Measurements from ENCODE around the gene TECTA.

Gene TECTA, protein sequence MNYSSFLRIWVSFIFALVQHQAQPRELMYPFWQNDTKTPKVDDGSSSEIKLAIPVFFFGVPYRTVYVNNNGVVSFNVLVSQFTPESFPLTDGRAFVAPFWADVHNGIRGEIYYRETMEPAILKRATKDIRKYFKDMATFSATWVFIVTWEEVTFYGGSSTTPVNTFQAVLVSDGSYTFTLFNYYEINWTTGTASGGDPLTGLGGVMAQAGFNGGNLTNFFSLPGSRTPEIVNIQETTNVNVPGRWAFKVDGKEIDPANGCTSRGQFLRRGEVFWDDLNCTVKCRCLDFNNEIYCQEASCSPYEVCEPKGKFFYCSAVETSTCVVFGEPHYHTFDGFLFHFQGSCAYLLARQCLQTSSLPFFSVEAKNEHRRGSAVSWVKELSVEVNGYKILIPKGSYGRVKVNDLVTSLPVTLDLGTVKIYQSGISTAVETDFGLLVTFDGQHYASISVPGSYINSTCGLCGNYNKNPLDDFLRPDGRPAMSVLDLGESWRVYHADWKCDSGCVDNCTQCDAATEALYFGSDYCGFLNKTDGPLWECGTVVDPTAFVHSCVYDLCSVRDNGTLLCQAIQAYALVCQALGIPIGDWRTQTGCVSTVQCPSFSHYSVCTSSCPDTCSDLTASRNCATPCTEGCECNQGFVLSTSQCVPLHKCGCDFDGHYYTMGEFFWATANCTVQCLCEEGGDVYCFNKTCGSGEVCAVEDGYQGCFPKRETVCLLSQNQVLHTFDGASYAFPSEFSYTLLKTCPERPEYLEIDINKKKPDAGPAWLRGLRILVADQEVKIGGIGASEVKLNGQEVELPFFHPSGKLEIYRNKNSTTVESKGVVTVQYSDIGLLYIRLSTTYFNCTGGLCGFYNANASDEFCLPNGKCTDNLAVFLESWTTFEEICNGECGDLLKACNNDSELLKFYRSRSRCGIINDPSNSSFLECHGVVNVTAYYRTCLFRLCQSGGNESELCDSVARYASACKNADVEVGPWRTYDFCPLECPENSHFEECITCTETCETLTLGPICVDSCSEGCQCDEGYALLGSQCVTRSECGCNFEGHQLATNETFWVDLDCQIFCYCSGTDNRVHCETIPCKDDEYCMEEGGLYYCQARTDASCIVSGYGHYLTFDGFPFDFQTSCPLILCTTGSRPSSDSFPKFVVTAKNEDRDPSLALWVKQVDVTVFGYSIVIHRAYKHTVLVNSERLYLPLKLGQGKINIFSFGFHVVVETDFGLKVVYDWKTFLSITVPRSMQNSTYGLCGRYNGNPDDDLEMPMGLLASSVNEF (N-terminal part only)

DNA sequence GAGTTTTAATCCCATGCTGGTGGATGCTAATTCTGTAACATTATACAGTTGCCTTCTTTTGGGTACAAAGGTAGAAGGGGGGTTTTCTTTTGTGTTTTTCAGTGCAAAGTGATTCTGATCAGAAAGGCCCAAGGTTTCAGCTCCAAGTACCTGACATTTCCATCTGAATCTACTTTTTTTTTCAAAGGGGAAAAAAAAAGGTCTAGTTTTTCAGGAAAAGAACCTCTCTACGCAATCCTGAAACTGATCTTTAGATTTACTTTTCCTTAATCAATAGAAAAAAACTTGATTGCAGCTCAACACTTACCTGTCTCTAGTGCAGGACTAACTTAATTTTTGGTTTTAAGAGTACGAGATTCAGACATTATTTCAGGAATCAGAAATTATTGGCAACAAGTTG is at the start of gene TECTA:
TECTA (plus strand) TSS at position 301 of the 400 bp plus-strand sequence. CDS start 1,423 bp downstream, outside the sequence.
- no peak for DNase-seq

DNA sequence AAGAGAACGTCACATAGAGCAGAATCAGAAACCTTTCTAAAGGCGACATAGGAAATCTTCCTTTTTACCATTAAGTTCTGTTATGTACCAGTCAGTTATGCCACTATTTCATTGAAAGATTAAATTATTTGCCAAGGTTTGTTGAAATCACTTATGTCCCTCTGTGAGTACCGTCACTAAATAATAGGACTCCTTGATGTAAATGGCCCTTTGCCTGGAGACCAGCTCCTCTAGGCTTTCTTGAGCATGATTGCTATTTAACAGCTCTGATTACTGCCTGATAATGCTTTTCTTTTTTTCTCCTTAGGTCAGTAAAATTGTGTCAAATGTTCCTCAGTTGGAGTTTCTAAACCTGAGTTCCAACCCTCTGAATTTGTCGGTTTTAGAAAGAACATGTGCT is 47.8 kb upstream of the TECTA start:
- no peak for DNase-seq

DNA sequence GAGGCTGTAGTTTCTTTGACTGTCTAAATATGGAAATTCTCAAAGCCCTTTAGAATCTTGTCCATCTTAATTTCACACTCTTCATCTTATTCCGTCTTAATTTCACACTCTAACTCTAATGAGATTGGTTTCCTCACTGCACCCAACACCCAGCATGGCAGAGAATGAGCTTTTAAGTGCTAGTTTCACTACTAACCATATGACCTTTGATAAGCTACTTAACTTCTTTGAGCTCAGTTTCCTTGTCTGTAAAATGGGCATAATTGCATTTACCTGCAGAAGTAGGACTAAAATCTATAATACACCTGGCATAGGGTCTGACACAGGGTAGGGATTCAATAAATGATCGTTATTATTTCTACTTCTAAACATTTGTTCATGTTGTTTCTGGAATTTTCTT is 46.8 kb upstream of the TECTA start:
- no peak for DNase-seq

DNA sequence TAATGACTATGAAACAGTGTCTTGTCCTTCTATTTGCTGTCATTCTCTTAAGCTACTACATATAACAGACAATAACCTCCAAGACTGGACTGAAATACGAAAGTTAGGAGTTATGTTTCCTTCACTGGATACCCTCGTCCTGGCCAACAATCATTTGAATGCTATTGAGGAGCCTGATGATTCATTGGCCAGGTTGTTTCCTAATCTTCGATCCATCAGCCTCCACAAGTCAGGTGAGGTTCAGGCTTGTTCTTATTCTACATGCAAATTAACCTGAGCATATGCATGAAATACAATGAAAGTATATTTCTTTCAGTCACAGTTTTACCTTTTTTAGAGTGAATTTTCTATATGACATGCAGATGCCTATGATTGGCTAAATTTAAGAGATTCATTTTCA is 46.0 kb upstream of the TECTA start:
- DNase-seq, result no peak

DNA sequence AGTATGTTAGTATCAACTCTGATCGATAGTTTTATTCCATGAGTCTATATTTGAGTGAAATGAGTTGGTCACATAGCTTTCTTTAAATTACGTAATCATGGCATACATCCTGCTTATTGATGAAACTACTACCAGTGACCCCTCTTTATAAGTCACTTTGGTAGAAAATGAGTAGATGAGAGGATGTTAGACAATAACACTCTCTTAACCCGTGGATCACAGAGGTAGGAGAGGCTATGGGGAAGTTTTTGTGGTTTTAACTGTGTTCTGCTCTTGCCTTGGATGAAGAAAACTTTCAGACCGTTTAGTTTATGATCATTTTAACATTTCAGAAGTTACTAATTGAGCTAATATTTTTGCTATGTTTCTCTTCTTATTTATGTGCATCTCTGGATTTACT is 43.1 kb upstream of the TECTA start:
- DNase-seq, result no peak

DNA sequence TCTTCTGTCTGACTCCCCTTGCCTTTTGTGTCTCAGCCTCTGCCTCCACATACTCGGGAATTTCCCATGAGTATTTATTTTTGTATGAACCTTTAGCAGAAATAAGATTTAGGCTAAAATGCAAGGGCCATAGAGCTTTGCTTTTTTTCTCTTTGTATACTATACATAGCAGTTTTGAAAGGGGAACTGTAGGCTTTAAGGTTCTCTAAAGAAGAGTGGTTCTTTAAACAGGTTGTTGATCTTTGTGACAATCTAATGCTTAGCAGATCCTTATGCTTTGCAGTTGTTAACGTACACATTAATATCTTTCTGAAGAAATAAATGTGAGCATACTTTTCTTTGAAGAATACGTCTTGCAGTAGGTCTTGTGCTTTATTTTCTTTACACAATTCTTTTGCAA is 42.1 kb upstream of the TECTA start:
- DNase-seq, result no peak

DNA sequence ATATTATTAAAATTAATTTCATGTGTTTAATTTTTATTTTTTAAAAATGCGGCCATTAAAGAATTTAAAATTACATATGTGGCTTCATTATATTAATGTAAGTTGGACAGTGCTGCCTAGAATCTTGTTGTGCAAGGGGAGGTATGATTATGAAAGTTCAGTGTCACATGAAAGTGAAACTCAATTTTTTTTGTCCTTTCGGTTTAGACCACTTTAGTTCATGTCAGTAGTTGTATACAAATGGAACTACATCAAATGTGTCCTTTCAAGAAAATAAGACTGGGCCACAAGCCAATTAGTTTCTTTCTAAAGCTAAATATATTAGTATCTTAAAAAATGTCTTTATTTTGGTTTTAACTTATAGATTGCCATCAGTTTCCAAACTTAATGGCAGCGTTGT is 41.4 kb upstream of the TECTA start:
- DNase-seq, result peak; percentile 81

DNA sequence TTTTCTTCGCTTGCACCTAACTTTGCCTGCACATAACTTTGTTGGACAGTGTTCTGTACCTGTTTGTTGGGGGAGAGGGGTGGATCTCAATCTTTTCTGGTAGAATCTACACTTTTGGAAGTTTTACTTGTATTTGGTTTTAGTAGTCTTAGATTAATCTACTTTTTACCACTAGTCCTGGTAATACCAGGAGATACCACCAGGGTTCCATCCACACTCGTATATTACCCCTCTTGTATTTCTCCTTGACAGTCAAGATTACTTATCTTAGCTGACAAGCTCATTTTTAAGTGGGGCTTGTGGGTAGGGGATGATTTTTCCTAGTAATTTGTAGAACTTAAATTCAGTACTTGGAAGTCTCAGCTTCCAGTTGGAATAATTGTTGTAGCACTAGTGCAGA is 37.3 kb upstream of the TECTA start:
- DNase-seq, result no peak

DNA sequence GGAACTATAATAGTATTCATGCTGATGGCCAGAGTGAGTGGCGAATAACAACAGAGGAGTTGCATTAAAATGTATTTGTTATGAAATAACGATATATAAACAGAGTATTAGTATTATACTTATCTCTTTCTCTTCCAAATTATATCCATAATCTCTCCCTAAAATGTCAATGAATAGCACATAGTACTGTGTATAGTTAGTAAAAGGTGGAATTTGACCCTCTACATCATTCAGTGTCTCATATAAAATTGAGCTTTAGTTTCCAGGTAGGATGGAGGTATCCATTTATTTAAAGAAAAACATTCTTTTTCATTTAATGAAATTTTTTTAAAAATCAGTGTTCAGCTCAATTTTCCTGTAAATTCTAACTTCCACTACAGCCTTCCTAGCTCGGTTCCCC is 34.4 kb upstream of the TECTA start:
- DNase-seq, result no peak

DNA sequence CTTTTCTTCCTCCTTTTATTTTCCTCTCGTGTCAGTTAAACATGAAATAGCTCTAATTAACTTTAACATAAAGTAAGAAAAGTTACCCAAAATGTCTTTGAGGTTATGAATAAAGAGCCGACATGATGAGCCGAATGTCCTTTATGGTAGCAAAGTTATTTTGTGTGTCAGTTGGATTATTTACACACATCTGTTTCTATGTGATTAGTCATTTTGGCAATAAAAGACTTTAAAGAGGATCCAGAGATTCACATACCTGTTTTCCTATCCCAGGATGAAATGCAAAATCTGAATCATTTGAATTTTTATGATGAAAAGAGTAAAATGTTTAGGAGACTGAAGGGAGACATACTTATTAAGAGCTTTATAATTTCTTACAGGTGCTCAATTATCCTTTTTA is 34.0 kb upstream of the TECTA start:
- DNase-seq, result no peak

DNA sequence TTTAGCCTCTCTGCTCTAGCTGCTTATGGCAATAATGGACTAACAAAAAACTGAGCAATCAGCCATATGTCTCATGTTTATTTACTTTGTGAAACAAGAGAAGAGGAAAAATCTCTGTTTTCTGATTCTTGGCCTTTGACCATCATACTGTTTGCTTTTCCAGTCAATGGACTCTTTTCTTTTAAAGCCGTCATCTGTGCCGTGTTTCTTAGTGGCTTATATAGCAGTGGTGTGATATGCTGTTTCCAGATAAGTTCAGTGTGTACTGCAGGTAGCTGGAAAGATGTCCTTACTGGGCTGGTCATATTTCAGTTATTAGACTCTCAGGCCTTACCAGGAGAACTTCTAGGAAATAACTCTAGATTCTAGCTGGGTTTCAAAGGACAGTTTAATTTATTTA is 33.6 kb upstream of the TECTA start:
- DNase-seq, result peak; percentile 5

DNA sequence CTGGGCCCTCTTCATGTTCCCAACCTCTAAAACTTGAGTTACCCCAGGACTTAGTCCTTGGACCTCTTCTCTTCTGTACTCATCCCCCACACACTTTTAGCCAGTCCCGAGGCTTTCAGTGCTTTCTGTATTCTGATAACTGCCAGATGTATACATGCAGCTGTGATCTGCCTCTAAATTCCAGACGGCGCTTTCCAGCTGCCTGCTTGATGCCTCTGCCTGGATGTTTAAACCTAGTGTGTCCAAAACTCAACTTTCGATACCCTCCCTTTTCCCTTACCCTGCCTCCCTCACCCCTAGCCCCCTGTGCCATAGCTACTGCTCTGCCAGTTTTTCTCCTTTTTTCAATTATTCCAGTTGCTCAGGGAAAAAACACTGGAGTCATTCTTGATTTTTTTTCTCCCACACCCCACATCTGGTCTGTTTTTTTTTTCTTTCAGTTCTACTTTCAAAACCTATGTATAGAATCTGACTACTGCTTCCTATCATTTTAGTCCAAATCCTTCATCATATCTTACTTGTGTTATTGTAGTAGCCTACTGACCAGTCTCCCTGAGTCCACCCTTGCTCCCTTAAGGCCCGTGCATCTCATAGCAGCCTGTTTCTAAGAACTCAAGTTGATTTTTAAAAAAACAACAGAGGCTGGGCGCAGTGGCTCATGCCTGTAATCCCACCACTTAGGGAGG is 32.9 kb upstream of the TECTA start:
- peak; percentile 76 for DNase-seq

DNA sequence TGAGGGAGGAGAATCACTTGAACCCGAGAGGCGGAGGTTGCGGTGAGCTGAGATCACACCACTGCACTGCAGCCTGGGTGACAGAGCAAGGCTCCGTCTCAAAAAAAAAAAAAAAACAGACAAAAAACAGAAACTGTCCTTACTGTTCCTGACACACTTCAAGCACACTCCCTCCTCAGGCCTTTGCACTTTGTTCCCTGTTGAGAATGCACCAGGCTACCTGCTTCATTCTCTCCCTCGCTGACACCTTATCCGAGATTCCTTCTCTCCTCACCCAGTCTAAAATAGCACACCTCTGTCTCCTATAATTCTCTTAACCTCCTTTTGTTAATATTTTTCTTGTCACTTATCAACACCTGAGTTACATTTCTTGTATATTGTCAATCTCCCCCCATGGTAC is 32.3 kb upstream of the TECTA start:
- DNase-seq, result no peak

DNA sequence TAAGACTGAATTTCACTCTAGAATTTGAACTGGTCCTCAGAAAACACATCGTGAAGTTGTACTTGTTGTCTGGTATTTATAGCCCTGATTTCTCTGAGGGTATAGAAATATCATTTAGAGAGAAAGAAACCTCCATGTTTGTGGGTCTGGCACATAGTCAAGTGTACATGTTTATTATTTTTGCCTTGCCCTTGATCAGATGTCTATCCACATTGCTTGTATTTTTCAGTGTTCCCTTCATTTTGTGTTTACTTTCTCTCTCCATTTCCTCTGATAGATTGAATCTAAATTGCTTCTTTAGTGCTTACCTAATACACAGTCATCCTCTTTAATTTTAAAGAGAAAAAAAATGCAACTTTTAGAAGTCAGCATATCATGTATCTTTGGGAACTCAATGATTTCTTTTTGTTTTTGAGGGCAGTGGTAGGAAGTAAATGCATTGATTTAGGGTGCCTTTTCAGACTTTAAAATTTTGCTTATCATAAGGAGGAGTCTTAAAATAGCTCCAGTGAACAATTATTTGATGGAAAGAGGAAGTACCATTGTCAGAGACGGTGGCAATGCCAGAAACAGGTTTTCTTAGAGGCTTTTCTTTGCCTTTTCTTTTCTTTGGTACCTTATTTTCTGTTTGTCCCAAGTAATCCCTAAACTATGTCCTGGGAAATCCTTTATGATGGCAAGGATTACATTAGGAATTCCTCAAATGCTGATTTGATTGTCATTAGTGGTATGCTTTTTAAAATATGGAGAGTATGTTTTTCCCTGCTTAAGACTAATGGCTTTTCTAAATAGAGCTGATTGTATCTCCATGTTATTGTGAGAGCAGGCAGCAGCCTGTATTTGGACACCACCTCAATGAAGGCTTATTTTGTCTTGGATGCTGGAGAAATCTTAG is 29.8 kb upstream of the TECTA start:
- DNase-seq, result peak; percentile 48

DNA sequence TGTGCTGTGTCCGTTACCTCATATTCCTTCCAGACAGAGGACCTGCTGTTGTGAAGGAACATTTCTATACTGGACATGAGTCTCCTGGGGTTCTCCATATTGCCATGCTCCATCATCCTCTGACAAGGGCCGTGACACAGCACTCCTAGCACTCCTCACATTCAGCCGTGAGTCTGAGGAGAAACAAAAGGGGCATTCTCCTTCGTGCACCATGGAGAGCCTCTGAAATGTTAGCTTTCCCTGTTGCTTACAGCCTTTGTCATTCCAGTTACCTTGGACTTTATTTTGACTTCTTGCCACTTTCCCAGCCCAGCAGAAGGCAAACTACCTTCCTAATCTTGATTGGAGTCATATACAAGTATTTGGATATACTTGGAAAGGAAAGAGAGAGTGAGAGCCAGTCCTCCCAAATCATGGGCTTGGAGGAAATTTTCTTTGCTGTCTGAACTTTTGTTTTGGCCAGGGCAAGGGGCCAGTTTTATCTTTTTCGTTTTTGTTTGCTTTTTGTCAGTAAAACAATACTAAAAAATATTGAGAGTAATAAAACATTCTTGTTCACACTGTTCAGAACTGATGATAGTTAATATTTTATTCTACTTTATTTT is 29.1 kb upstream of the TECTA start:
- DNase-seq, result no peak

DNA sequence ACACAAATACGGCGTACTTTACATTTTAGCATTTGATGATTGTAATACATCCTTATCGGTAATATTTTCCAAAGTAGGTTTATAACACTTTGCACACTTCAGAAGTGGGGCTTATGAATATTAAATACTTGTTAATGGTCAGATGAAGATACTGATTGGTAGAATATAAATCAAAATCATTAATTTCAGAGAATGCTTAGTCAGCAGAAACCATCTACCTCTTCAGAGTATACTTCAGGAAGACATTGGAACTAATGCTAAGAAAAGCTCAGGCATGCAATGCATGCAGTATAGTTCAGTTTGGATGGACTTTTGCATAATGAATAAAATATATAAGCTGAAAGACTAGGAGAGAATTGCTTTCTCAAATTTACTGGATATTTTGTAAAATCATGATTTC is 19.7 kb upstream of the TECTA start:
- no peak for DNase-seq

DNA sequence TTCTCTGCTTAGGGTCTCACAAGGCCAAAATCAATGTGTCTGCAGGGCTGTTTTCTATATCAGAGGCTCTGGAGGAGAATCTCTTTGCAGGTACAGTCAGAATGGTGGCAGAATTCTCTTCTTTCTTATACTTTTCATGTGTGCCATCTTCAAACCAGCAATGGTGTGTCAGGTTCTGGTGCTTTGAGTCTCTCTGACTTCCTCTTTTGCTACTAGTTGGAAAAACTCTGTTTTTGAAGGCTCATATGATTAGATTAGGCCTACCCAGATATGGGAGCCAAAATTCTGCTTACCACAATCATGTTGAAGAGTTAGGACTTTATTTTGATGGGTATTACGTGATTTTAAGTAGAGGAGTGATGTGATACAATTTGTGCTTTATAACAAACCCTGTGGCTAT is 18.8 kb upstream of the TECTA start:
- no peak for DNase-seq

DNA sequence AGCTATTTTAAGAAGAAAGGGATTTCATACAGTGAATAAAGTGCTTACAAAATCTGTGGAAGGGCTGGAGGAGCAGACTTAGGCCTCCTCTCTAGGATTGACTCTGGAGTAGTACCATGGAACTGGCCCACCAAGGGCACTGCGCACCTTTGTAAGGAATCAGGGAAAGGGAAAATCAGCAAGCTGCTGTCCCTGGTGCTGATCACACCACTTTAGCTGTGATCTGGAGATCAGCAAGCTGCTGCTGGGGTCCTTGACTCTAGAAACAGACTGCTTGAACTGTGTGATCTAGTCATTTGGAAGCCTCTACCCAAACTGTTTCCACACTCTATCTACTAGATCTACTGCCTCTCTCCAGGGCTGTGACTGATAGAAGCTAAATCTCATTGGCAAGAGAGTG is 18.4 kb upstream of the TECTA start:
- DNase-seq, result no peak

DNA sequence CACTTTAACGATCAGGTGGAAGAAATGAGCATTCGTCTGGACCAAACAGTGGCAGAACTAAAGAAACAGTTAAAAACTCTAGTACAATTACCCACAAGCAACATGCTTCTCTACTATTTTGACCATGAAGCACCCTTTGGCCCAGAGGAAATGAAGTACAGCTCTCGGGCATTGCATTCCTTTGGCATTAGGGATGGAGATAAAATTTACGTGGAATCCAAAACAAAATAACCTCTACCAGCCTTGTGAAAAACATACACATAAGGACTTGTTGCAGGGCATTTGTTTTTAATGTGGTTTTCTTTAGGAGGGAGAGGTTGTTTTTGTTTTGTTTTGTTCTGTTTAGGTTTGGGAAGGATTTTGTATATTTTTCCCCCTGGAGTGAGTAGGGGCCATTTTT is 14.2 kb upstream of the TECTA start:
- DNase-seq, result no peak

DNA sequence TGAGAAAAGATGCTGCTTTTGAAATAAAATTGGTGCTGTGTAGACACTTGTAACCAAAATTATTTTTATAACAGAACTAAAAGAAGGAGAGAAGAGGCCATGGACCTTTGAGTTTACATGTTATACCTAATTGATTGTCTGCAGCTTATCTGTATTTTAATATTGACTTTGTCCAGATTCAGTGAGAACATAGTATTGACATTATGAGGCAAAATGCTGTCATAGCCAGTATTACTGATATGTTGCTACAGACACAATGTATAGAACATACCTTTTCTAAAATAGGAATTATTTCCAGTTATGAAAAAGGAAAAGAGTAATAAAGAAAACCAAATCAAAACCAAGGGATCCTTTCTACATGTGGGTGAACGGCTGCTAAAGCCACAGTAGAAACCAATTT is 11.5 kb upstream of the TECTA start:
- DNase-seq, result no peak

DNA sequence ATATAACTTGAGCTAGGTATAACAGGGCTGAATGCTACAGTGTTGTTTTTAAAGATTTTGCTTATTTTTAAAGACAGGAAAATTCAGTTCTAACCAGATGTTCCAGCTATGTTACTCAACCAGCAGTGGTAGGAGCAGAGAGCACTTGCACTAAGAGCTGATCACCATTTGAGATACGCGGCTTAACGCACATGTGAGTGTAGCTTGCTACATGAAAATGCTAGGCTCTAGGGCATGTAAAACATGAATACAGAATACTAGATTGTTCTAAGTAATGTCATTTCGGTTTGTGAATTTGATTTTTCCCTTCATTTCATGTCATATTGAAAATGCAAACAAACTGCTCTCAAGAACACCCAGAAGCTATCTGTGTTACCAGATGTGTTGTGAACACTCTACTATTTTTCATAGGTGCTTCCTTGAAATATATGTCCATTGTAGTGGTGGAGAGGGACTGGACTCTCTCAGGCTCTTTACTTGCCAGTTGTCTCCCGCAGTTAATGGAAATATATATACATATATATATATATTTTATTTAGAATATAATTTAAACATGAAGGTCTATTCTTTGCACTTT is 10.8 kb upstream of the TECTA start:
- DNase-seq, result no peak
